HepG2 (cell line): ENCODE measurements around the gene LRP1B. TPM values are rescaled to one million over a fixed set of nuclear protein-coding genes. Genes with fewer than 3 reads are reported as not detected.

ENCODE experiments used
- ATAC-seq: fragments of 200-7000 bp; cut with Tn5 transposase; 3 replicates; pipeline ENCODE4 v1.9.1; 2020; ENCODE audit warnings: mild to moderate bottlenecking, moderate library complexity
- BruUV-seq: library from RNA; stranded (reverse); fragments of 400-500 nt; replicated peaks from 2 replicates; lab custom pipeline; 2021; lab: Mats Ljungman, UMichigan
- CTCF ChIA-PET: fragments of 300-600 bp; formaldehyde crosslinking; extraction: SDS; loops from one replicate; lab custom pipeline; 2021; ENCODE audit warnings: low total read pairs, inconsistent platforms, low intra/inter-chr PET ratio; lab: Yijun Ruan, JAX
- POLR2A ChIA-PET: fragments of 350-600 bp; sonication (Branson Sonifier 250); formaldehyde crosslinking; loops from one replicate; lab custom pipeline; 2020; ENCODE audit warnings: antibody characterized with exemption, inconsistent platforms; lab: Yijun Ruan, JAX
- DNase-seq: peaks from one replicate; pipeline ENCODE4 v3.0.0-alpha.2; 2015; ENCODE audit warnings: low spot score
- FAIRE-seq: peaks from 3 replicates; lab custom pipeline; 2011; peaks lifted over from hg19 to GRCh38; lab: Jason Lieb, UNC
- H2AFZ ChIP-seq: one replicate; pipeline ENCODE4 v1.6.1; 2011; ENCODE audit warnings: low read length, inconsistent platforms
- H3K27ac ChIP-seq: fragments of 300-600 bp; 3 replicates; pipeline ENCODE4 v1.8.0; 2011; ENCODE audit warnings: mixed run types, mild to moderate bottlenecking, mixed read lengths, low read length, inconsistent platforms; ENCODE audit not compliant: insufficient read depth; ENCODE audit errors: extremely low read length
- H3K27me3 ChIP-seq, 2 experiments: fragments of 200-600 bp in 1 of 2; 2 replicates in 1 of 2; 3 replicates in 1 of 2; pipeline versions ENCODE4 v1.6.0 to v1.8.0; 2011; ENCODE audit warnings: low read length in 2 of 2, mild to moderate bottlenecking in 2 of 2, moderate library complexity in 2 of 2, inconsistent platforms in 1 of 2; ENCODE audit not compliant: insufficient read depth in 2 of 2, control insufficient read depth in 1 of 2
- H3K36me3 ChIP-seq, 2 experiments: fragments of 200-600 bp in 1 of 2; replicated peaks in 1 of 2; 2 replicates in 1 of 2; 3 replicates in 1 of 2; pipeline versions ENCODE4 v1.5.1 to v1.8.0; 2011; ENCODE audit warnings: low read length in 2 of 2, inconsistent platforms in 1 of 2; ENCODE audit not compliant: insufficient read depth in 2 of 2, control insufficient read depth in 1 of 2
- H3K4me1 ChIP-seq: 2 replicates; pipeline ENCODE4 v1.5.1; 2012; ENCODE audit warnings: low read length, inconsistent platforms; ENCODE audit not compliant: insufficient read depth
- H3K4me2 ChIP-seq: 2 replicates; pipeline ENCODE4 v1.6.0; 2011; ENCODE audit warnings: low read depth, low read length, inconsistent platforms
- H3K4me3 ChIP-seq, 3 experiments: fragments of 200-600 bp in 1 of 3; sonication (generic), shearing (Covaris generic) in 1 of 3; replicated peaks in 1 of 3; 2 replicates each; pipeline ENCODE4 v1.5.1; 2011 to 2016; ENCODE audit warnings: low read length in 3 of 3, inconsistent platforms in 2 of 3, low read depth in 2 of 3, mild to moderate bottlenecking in 2 of 3, control low read depth in 1 of 3, mixed read lengths in 1 of 3; ENCODE audit not compliant: insufficient read depth in 1 of 3
- H3K79me2 ChIP-seq: one replicate; pipeline ENCODE4 v1.6.1; 2011; ENCODE audit warnings: low read length, inconsistent platforms; ENCODE audit not compliant: insufficient read depth
- H3K9ac ChIP-seq: 2 replicates; pipeline ENCODE4 v1.6.0; 2011; ENCODE audit warnings: mild to moderate bottlenecking, low read depth, low read length, inconsistent platforms; ENCODE audit not compliant: insufficient read depth
- H3K9me3 ChIP-seq: 2 replicates; pipeline ENCODE4 v1.5.1; 2012; ENCODE audit warnings: mild to moderate bottlenecking, low read length
- H4K20me1 ChIP-seq: 2 replicates; pipeline ENCODE4 v1.6.0; 2011; ENCODE audit warnings: inconsistent platforms, mild to moderate bottlenecking, low read length, moderate library complexity; ENCODE audit not compliant: insufficient read depth
- RXRA ChIP-seq: sonication (generic); formaldehyde crosslinking; IDR thresholded peaks from 2 replicates; pipeline ENCODE4 v1.5.1; 2020; ENCODE audit warnings: missing genetic modification reagents
- ZMYM3 ChIP-seq: sonication (generic); formaldehyde crosslinking; IDR thresholded peaks from 2 replicates; pipeline ENCODE4 v1.5.1; 2020; ENCODE audit warnings: mild to moderate bottlenecking, missing genetic modification reagents
- ZNF350 ChIP-seq: sonication (generic); formaldehyde crosslinking; IDR thresholded peaks from 2 replicates; pipeline ENCODE4 v1.4.0; 2020; ENCODE audit warnings: mild to moderate bottlenecking, low read depth, missing genetic modification reagents, borderline replicate concordance
- ZNF7 ChIP-seq: IDR thresholded peaks from 2 replicates; pipeline ENCODE4 v1.6.1; 2016; ENCODE audit warnings: missing biosample characterization, missing genetic modification reagents
- WGBS: methylation state at CpG from one replicate; pipeline ENCODE4 v1.1.6; 2017; ENCODE audit warnings: low lambda C conversion rate; 5-methylcytosine and 5-hydroxymethylcytosine counted together
- in situ Hi-C: cut with HindIII; loops from 2 replicates; pipeline ENCODE4 v1.10.0; 2017; ENCODE audit warnings: low pct_unique_long_range_greater_than_20kb; ENCODE audit not compliant: extremely low pct_ligation_motif_present
- intact Hi-C: fragments of 100-400 bp; cut with micrococcal nuclease; formaldehyde crosslinking; loops from one replicate; pipeline ENCODE4 v1.10.0; 2022; ENCODE audit not compliant: unreplicated experiment
- polyA plus RNA-seq, 8 experiments: library from polyadenylated mRNA; depleted of rRNA in 3 of 8; stranded (reverse) in 7 of 8; unstranded in 1 of 8; fragments of >200 nt; fragmentation: Illumina TruSeq in 4 of 8; extraction: Trizol in 4 of 8; gene quantifications; 2 replicates each; pipeline versions ENCODE4 v1.2.1 to v1.2.3, GENCODE V29; 2011 to 2016; ENCODE audit warnings: low read depth in 4 of 8, missing spikeins in 1 of 8, mixed read lengths in 1 of 8; ENCODE audit not compliant: insufficient read depth in 1 of 8
- total RNA-seq, 5 experiments: library from RNA; depleted of rRNA; stranded (reverse); fragments of >200 nt; fragmentation: Illumina TruSeq; extraction: Trizol; gene quantifications; 2 replicates each; pipeline ENCODE4 v1.2.3, GENCODE V29; 2016; ENCODE audit warnings: low read depth in 1 of 5
- TF ChIP-seq, protein P1 (sequence below): sonication (generic); formaldehyde crosslinking; conservative IDR thresholded peaks from 2 replicates; pipeline ENCODE4 v1.8.0; 2022; ENCODE audit warnings: missing genetic modification reagents
- TF ChIP-seq, protein P2 (sequence below): sonication (generic); formaldehyde crosslinking; IDR thresholded peaks from 2 replicates; pipeline ENCODE4 v1.5.1; 2020; ENCODE audit warnings: missing genetic modification reagents, mild to moderate bottlenecking, borderline replicate concordance
- TF ChIP-seq, protein P3 (sequence below): fragments of 450-650 bp; IDR thresholded peaks from 2 replicates; pipeline ENCODE4 v1.6.1; 2016

The LRP1B gene
- total and polyA plus RNA-seq, 2 of the 13 experiments (the other 11 are each of a cell fraction or from before 2014, with no cell fraction given): 0.04 TPM; not detected in 1

DNA sequence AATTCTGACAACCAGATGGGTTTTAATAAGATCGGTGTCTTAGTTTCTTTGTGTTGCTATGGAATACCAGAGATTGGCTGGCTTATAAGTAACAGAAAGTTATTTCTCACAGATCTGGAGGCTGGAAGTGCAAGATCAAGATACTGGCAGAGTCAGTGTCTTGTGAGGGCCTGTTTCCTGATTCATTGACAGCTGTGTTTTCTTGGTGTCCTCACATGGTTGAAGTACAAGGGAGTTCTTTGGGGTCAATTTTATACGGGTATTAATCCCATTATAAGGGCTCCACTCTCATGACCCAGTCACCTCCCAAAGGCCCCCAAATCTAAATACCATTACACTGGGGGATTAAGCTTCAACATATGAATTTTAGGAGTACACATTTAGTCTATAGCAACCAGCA lies 421.1 kb downstream of the LRP1B start (continued):
- TF ChIP-seq, protein P1, sequence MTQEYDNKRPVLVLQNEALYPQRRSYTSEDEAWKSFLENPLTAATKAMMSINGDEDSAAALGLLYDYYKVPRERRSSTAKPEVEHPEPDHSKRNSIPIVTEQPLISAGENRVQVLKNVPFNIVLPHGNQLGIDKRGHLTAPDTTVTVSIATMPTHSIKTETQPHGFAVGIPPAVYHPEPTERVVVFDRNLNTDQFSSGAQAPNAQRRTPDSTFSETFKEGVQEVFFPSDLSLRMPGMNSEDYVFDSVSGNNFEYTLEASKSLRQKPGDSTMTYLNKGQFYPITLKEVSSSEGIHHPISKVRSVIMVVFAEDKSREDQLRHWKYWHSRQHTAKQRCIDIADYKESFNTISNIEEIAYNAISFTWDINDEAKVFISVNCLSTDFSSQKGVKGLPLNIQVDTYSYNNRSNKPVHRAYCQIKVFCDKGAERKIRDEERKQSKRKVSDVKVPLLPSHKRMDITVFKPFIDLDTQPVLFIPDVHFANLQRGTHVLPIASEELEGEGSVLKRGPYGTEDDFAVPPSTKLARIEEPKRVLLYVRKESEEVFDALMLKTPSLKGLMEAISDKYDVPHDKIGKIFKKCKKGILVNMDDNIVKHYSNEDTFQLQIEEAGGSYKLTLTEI (CRISPR knock-in tag): no peak
- TF ChIP-seq, protein P2, sequence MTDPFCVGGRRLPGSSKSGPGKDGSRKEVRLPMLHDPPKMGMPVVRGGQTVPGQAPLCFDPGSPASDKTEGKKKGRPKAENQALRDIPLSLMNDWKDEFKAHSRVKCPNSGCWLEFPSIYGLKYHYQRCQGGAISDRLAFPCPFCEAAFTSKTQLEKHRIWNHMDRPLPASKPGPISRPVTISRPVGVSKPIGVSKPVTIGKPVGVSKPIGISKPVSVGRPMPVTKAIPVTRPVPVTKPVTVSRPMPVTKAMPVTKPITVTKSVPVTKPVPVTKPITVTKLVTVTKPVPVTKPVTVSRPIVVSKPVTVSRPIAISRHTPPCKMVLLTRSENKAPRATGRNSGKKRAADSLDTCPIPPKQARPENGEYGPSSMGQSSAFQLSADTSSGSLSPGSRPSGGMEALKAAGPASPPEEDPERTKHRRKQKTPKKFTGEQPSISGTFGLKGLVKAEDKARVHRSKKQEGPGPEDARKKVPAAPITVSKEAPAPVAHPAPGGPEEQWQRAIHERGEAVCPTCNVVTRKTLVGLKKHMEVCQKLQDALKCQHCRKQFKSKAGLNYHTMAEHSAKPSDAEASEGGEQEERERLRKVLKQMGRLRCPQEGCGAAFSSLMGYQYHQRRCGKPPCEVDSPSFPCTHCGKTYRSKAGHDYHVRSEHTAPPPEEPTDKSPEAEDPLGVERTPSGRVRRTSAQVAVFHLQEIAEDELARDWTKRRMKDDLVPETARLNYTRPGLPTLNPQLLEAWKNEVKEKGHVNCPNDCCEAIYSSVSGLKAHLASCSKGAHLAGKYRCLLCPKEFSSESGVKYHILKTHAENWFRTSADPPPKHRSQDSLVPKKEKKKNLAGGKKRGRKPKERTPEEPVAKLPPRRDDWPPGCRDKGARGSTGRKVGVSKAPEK (CRISPR knock-in tag): no peak
- TF ChIP-seq ZNF7 (CRISPR knock-in tag) (no peak), ZNF350 (no peak), RXRA (CRISPR knock-in tag) (no peak)

DNA sequence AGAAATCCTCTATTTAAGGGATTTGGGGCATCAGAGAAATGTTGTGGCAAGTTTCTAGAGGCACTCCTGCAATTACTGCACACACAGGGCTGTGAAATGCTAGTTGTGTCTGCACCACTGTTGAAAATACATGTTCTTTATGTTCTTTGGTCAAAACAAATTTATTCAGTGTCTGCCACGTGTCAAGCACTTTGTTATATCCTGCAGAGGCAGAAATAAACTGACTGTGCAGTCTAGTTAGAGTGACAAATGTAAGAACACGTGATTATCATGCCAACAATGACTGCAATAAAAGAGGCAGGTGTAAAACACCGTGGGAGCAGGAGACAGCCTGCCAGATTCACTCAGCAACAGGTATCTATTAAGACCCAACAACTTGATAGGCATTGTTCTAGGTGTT lies 423.3 kb downstream of the LRP1B start:
- H2AFZ ChIP-seq: no peak overlapping the region
- no peak overlapping the region for H3K4me3 ChIP-seq
- CTCF ChIA-PET: no interaction called here
- no peaks in the 10 kb centered on the region for H3K4me1 ChIP-seq
- ATAC-seq (no peak), DNase-seq (no peak), FAIRE-seq (no peak)
- intact Hi-C loops (no loop called here), in situ Hi-C loops (no loop called here)
- BruUV-seq: no TSS peak
- H3K9ac ChIP-seq: no peak overlapping the region
- no peaks in the 10 kb centered on the region for H3K9me3 ChIP-seq
- no peaks in the 10 kb centered on the region for H4K20me1 ChIP-seq
- H3K27ac ChIP-seq: no peak overlapping the region
- 0% methylated on average over 3 of the region's 3 CpGs for WGBS
- H3K27me3 ChIP-seq: no peaks in the 10 kb centered on the region
- TF ChIP-seq ZMYM3 (CRISPR knock-in tag): no peak
- TF ChIP-seq, protein P3, sequence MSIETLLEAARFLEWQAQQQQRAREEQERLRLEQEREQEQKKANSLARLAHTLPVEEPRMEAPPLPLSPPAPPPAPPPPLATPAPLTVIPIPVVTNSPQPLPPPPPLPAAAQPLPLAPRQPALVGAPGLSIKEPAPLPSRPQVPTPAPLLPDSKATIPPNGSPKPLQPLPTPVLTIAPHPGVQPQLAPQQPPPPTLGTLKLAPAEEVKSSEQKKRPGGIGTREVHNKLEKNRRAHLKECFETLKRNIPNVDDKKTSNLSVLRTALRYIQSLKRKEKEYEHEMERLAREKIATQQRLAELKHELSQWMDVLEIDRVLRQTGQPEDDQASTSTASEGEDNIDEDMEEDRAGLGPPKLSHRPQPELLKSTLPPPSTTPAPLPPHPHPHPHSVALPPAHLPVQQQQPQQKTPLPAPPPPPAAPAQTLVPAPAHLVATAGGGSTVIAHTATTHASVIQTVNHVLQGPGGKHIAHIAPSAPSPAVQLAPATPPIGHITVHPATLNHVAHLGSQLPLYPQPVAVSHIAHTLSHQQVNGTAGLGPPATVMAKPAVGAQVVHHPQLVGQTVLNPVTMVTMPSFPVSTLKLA: peak; percentile 50
- no peak overlapping the region for H3K4me2 ChIP-seq
- no peaks in the 10 kb centered on the region for H3K79me2 ChIP-seq
- POLR2A ChIA-PET: no interaction called here
- H3K36me3 ChIP-seq: no peaks in the 10 kb centered on the region
